HG03064 (cell line): ENCODE measurements around the gene ARRDC1.
A peak's percentile ranks its signal among the peaks of the same experiment; 100 is the strongest.
"Not testable (repeated sequence)": the region's sequence is repeated elsewhere in the genome, so short reads cannot be mapped to it uniquely, and the experiment has no call there.

Source experiments
- ATAC-seq: cut with Tn5 transposase; IDR thresholded peaks from one replicate; pipeline ENCODE4 v1.9.1; 2021; ENCODE audit warnings: low read depth; ENCODE audit not compliant: unreplicated experiment

ARRDC1 gene

GRCh38 chr9:137605121-137606004, at the start of gene ARRDC1:
TSS of gene ARRDC1 (plus strand) at chr9:137605686. CDS start at chr9:137605718, 32 bp downstream.
- peak; percentile 63 for ATAC-seq

GRCh38 chr9:137556069-137556838, 49.2 kb upstream of the ARRDC1 start:
- ATAC-seq: no peak

- no peak for ATAC-seq
These were observed 47.4 kb upstream of the ARRDC1 start for GRCh38 chr9:137558127-137558526.

- ATAC-seq: no peak
These were observed 41.4 kb upstream of the ARRDC1 start for GRCh38 chr9:137564134-137564533.

GRCh38 chr9:137564817-137565411, 40.6 kb upstream of the ARRDC1 start:
- ATAC-seq: no peak

- not testable (repeated sequence) for ATAC-seq
These were observed 37.0 kb upstream of the ARRDC1 start for GRCh38 chr9:137568445-137568844.

GRCh38 chr9:137569609-137570203, 35.8 kb upstream of the ARRDC1 start:
- ATAC-seq: no peak

GRCh38 chr9:137570566-137570965, 34.9 kb upstream of the ARRDC1 start:
- no peak for ATAC-seq

- ATAC-seq: no peak
These were observed 31.3 kb upstream of the ARRDC1 start for GRCh38 chr9:137574192-137574591.

- ATAC-seq: no peak
These were observed 30.1 kb upstream of the ARRDC1 start for GRCh38 chr9:137575364-137575715.

GRCh38 chr9:137575716-137576411, 29.6 kb upstream of the ARRDC1 start:
- ATAC-seq: no peak

- ATAC-seq: peak; percentile 80
These were observed 26.8 kb upstream of the ARRDC1 start, which contains the start of gene DPH7 for GRCh38 chr9:137578518-137579258. TSS of gene DPH7 (minus strand) at chr9:137578925. CDS start at chr9:137578777, 148 bp downstream.

- no peak for ATAC-seq
These were observed 26.3 kb upstream of the ARRDC1 start for GRCh38 chr9:137579259-137579604.

- ATAC-seq: no peak
These were observed 25.1 kb upstream of the ARRDC1 start for GRCh38 chr9:137580209-137580953.

- no peak for ATAC-seq
These were observed 24.5 kb upstream of the ARRDC1 start for GRCh38 chr9:137580954-137581322.

- ATAC-seq: no peak
These were observed 23.9 kb upstream of the ARRDC1 start for GRCh38 chr9:137581361-137582285.

- no peak for ATAC-seq
These were observed 23.1 kb upstream of the ARRDC1 start for GRCh38 chr9:137582286-137582860.

- ATAC-seq: no peak
These were observed 22.1 kb upstream of the ARRDC1 start for GRCh38 chr9:137583347-137583746.
